GM21390 (cell line): ENCODE measurements around the gene TET1.
A peak's percentile ranks its signal among the peaks of the same experiment; 100 is the strongest.
"Not testable (repeated sequence)": the region's sequence is repeated elsewhere in the genome, so short reads cannot be mapped to it uniquely, and the experiment has no call there.

Experiments
- ATAC-seq: cut with Tn5 transposase; IDR thresholded peaks from one replicate; pipeline ENCODE4 v1.9.1; 2021; ENCODE audit not compliant: unreplicated experiment

Gene TET1

DNA sequence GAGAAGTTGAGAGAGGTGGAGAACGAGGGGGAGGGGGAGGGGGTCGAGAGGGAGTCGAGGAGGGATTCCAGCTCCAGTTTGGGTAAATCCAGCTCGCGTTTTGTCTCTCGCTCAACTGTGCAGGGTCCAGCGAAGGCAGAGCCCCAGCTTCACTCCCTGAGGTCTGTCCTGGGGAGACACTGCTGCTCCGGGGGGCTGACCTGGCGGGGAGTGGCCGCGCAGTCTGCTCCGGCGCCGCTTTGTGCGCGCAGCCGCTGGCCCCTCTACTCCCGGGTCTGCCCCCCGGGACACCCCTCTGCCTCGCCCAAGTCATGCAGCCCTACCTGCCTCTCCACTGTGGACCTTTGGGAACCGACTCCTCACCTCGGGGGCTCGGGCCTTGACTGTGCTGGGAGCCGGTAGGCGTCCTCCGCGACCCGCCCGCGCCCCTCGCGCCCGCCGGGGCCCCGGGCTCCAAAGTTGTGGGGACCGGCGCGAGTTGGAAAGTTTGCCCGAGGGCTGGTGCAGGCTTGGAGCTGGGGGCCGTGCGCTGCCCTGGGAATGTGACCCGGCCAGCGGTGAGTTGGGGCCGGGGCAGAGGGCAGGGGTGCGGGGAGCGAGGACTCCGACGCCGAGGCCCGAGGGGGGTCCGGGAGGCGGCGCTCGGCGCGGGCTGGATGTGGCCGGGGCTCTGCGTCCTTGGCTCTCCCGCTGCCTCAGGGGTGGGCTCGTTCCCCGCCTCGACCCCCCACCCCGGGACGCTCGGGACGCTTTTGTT is at the start of gene TET1:
Gene TET1, plus strand, starts transcription at position 152 of the 757 bp plus-strand sequence. CDS start 12,002 bp downstream, outside the sequence.
- ATAC-seq: no peak

DNA sequence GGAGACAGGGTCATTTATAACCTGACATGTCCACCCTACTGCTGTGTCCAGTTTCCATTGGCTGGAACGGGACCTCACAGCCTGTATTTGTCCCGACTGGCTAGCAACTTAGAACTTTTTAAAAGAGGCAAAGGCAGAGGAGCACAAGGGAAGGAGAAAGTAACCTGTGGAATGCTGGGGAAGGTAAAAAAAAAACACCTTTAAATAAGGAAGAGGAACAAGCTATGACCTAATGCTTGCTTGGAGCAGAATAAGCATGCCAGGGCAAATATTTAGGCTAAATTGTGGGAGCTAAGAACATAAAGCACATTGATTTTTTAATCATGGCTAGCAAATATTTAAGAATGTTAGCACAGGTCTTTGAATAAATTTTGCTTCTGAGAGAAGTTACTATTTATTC is 43.9 kb upstream of the TET1 start:
- not testable (repeated sequence) for ATAC-seq

DNA sequence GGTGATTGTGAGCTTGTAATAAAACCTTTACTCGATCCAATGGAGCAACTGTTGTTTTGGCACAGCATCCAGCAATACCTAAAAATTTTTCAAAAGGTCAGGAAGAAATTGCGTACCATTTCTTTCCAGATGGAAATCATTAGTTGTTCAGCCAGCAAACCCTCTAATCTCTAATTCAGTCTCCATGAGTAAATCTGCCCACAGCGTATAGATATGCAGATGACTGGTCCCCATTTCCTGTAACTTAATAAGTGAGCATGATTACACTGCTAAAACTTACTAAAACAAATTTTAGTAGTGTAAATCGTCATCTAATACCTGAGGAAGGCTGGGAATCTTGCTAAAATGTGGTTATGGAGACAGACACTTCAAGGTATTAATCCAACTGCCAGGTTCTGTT is 43.4 kb upstream of the TET1 start:
- no peak for ATAC-seq

DNA sequence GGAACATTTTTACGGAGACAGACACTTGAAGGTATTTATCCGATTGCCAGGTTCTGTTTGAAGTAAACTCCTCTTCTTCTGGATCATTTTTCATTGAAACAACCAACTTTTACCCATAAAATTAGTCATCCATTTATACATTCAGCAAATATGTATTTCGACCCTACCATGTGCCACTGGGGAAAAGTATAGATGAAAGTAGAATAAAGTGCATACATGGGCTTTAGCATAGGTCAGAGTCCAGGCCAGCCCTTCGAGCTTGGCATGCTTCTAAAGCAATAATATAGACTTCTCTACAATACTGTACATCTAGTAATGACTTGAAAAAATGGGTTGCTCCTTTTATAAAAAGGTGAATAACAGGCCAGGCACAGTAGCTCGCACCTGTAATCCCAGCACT is 42.9 kb upstream of the TET1 start:
- no peak for ATAC-seq

DNA sequence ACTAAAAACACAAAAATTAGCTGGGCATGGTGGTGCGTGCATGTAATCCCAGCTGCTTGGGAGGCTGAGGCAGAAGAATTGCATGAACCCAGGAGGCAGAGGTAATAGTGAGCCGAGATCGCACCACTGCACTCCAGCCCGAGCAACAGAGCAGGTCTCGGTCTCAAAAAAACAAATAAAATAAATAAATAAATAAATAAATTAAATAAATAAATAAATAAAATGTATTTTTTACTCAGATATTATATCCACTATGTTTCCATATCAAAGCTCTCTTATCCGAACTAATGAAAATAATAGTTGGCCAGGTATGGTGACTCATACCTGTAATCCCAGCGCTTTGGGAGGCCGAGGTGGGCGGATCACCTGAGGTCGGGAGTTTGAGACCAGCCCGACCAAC is 41.5 kb upstream of the TET1 start:
- not testable (repeated sequence) for ATAC-seq

DNA sequence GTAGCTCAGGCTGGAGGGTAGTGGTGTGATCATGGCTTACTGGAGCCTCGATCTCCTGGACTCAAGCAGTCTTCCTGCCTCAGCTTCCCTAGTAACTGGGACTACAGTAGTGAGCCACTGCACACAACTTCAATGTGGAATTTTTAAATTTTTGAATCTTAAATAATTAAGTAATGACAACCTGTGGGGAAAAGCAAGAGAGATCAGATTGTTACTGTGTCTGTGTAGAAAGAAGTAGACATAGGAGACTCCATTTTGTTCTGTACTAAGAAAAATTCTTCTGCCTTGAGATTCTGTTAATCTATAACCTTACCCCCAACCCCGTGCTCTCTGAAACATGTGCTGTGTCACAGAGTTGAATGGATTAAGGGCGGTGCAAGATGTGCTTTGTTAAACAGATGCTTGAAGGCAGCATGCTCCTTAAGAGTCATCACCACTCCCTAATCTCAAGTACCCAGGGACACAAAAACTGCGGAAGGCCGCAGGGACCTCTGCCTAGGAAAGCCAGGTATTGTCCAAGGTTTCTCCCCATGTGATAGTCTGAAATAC is 34.6 kb upstream of the TET1 start:
- ATAC-seq: not testable (repeated sequence)

DNA sequence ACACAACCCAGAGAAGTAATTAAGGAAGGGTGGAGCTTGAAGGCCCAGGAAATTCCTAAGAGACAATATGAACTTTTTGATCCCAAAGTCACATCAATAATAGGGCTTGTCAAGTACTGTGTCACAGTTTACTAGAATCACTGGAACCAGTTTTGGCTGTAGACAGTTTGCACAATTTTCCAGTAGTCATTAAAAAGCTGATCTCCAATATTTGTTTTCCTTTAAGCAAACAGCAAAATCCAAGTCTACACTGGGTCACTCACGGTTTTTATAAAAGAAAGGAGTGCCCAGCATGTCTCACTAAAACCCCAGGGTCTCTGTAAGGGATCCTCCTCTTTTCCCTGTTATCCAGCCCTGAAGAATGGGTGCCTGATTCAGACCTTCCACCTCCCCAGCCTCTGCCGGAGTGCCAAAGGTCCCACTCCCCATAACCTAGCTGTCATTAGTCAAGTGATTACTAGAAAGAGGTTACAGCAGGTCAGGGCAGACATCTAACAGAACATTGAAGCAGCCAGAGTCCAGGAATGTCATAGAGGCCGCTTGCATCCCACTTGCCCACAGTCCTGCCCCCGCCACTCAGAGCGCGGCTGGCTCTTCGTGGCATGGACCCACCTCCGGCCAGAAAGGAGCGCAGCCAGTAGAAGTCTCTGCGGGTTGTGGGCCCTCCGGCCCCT is 33.4 kb upstream of the TET1 start:
- ATAC-seq: peak; percentile 53

DNA sequence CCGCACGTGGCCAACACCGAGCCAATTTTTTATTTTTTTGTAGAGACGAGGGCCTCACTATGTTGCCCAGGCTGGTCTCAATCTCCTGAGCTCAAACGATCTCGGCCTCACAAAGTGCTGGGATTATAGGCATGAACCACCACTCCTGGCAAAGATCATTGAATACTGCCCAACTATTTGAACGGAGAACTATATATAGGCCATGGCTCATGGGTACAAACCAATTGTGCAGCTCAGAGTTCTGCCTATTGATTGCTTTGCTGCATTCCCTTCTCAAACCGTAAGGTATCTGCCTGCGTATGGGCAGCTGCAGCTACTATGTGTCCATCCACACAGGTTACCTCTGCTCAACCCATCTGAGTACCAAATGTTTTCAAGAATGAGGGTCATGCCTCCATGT is 23.2 kb upstream of the TET1 start:
- ATAC-seq: no peak

DNA sequence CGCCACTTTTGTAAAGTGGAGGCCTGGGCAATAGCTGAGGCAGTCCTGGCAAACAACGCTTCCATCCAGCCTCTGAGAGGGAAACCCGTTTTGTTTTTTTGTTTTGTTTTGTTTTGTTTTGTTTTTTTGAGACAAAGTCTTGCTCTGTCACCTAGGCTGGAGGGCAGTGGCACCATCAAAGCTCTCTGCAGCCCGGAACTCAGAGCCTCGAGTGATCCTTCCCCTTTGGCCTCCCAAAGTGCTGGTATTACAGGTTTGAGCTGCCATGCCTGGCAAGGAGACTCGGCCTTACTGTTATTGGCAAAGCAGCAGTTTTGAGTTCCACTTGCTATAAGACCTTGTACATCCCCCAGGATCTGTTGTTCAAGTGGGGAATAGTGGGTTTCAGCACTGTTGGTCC is 22.3 kb upstream of the TET1 start:
- ATAC-seq: no peak

DNA sequence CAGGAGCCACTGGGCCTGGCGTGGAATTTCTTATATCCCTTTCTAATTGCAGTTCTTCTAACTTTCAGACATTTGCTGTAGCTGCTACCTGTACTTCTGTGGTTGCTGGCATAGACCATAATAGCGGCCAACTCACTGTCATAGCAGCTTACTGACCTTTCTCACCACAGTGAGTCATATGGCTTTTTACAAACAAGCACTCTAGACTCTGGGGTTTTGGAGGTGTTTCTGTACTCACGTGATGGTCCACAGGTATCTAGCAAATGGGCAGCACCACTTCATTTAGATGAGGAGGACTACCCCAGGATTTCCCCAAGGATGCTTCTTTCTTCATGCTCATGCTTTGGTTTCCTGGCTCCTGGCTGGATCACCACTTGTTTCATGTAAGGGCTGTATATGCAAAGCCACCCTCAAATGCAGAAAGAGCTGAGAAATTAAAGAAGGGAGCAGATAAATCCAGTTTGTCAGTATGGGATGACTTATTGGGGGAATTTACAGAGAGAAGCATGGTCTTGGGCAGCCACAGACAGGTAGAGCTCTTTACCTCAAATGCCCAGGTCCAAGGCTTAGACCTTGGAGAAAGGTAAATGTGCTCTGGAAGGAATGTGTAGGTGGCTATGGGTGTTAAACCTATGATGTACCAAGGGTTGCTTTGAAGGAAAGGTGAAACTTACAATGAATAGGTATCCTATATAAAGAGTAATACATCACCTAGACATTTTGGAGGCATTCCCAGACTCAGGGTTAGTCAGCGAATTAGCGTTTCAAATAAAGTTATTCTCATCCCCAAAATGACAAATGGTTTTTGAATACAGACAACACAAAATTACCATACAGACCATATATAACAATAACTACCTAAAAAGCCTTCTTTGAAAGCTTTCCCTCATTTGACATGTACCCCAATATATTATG is 16.9 kb upstream of the TET1 start:
- ATAC-seq: no peak

DNA sequence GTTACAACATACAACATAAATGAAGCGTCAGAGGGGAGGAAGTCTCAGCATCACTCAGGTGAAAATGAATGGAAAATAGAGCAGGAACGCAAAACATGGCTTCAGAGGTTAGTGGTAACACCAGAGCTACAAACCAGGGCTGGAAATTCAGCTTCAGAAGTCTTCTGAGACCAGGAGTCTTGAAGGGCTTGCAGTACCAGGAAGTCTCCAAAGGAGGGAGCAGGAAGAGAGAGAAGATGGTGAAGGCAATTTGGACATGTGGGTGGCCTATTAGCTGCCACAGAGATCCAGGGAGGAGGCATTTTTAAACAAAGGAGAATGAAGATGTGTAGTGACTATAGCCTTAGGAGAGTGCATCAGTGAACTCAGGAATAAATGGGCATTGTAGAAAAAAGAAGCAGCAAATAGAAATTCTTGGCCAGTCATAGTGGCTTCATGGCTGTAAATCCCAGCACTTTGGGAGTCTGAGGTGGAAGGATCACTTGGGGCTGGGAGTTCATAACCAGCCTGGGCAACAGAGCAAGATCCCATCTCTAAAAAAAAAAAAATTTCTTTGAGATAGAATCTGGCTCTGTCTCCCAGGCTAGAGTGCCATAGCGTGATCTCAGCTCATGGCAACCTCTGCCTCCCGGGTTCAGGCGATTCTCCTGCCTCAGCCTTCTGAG is 9.3 kb upstream of the TET1 start:
- ATAC-seq: peak; percentile 69

DNA sequence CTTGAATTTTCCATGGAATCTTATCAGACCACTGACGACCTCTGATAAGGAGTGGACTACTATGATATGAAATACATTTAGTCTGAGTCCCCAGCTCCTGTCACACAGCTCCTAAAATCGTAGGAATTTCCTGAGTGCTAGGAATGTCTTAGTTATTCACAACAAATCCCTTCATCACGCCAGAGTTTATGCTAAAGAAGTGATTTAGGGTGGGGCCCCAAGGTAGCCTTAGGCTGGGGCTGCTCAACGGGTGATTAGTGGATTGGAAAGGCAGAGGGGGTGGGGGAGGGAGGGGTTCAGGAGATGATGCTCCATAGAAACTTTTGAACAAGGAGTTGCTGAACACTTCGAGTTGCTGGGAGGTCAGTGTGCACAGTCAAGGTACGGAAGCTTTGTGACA is 7.0 kb upstream of the TET1 start:
- ATAC-seq: no peak

DNA sequence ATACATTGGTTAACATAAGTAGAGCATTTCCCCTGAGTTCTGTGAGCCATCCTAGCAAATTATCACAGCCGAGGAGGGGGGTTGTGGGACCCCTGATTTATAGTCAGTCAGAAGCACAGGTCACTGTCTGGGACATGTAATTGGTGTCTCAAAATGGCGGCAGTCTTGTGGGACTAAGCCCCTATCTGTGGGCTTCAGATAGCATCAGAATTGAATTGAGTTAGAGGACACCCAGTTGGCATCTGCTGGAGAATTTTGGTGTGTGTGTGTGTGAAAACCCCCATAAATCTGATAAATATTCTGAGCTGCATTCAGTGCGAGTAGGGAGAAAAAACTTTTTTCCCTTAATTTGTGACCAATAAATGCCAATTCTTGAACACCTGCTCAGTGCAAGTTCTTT is 6.5 kb upstream of the TET1 start:
- no peak for ATAC-seq

DNA sequence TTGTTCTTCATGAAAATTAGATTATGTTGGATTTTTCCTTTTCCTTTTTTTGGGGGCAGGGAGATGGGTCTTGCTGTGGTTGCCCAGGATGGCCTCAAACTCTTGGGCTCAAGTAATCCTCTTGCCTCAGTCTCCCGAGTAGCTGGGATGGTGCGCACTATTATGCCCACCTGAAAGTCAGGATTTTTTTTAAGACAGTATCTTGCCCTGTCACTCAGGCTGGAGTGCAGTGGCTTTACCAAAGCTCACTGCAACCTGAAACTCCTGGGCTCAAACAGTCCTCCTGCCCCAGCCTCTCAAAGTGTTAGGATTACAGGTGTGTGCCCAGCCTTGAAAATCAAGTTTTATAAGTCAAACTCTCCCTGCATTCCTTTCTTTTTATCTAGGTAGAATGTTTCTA is 1.7 kb upstream of the TET1 start:
- ATAC-seq: no peak

DNA sequence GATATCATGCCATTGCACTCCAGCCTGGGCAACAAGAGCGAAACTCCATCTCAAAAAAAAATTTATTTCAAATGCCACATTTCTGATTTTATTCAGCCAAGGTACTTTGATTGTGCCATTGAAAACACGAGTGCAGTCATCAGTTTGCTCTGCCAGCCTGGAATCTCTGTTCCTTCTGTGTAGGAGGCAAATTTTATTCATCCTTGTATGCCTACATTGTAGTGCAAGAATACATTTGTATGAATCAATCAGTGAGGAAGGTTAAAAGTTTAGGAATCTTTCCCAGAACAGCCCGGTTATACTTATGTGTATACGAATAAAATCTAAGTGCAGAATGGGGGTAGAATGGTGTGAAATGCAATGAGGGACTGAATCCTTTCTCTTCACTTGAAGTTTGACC is 886 bp upstream of the TET1 start:
- no peak for ATAC-seq

DNA sequence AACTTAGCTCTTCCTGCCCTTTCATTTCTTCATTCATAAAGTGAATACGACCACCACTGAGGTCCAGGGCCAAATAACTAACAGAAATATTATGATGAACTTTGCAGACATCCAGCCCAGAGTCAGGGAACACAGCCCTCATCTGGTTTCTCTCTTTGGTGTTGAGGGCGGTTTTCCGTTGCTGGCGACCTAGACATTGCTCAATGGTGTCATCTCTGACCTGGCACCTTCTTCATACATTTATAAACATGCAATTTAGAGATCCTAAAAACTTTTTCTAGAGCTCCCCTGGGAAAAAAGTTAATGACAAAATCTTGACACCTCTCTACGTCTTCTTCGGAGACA is 324 bp upstream of the TET1 start:
- no peak for ATAC-seq

DNA sequence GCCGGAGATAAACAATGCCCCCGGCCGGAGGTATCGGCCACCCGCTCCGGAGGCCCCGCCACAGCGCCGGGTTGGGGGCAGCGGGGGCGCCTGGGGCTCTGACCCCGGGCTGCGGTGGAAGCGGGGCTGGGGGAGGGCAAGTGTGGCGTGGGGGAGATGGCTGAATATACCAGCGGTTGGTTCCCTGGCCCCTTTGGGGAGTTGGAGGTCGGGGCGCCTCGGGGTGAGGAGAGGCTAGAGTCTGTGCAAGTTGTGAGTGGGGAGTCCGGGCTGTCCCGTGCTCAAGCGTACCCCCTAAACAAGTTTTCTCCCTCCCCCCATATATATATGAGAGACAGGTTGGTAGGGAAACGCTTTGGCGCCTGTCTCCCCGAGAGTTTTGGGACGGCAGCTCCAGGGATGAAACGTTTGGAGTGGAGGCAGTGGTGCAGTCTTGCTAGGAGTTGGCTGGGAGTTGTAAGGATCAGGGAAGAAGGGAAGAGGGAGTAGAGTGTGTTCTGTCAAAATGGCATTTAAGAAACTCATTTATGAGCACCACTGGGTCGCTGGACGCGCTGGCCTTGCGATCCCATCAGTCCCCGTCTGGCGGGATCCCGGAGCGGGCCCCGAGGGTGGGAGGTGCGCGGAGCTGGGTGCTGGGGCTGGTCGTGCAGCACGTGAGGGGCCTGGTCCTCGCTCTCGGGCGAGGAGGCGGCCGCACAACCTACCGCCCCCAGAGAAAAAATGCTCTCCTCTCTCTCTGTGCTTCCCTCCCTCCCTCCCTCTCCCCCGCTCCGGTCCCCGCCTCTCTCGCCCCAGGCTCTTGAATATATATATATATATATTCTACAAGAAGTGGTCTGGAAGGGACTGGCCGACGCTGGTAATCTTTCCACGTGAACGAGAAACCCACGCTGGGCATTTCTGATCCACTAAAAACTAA is 1.1 kb downstream of the TET1 start:
- ATAC-seq: no peak

DNA sequence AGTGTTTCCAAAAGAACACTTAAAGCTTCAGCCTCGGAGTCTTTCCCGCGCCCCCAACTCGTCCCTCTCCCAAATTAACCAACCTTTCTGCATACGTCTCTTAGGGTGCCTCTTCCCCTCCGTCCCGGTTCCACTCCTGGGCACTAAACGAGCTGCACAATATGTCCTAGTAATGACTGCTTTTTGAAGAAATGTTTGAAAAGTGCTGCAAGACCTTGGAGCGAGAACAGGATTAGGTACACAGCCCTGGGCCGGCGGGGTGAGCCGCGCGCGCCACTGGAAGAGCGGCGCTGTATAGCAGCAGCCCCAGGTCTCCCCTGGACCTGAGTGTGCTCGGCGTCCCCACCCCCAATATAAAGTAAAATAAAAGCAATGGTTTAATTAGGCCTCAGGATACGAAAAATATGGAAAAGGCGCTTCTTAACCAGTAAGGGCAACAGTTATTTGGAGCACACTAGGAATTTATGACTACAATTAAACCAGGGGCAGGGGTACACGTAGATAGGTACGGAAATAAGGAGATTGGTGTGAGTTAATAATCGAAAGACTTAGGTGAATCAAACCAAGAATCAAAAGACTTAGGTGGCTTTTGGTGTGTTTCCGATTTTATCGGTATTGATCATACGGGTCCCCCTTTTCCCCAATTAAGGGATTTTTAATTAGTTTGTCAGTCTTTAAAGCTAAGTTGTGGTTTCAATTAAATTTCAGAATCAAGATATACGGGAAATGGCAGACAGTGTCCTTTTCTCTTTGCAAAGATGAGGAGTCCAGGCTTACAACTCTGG is 1.9 kb downstream of the TET1 start:
- ATAC-seq: no peak
